ENCODE data around the gene JARID2.

DNA sequence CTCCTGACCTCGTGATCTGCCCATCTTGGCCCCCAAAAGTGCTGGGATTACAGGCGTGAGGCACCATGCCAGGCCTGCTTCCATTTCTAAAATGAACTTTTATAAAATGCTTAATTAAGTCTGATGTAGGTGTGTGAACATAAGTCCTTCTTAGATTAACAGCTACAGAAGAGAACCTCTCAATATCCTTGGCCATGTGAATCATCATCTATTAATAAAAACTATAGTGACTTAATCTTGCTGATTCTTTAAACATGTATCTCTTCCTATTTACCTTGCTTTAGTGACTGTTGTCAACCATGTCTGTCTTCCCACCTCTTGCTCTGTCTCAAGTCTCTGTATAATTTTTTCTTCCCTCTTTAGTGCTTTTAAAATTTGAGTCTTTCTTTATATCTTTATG lies 127.1 kb downstream of the JARID2 start:
- TF ChIP-seq, protein P1, sequence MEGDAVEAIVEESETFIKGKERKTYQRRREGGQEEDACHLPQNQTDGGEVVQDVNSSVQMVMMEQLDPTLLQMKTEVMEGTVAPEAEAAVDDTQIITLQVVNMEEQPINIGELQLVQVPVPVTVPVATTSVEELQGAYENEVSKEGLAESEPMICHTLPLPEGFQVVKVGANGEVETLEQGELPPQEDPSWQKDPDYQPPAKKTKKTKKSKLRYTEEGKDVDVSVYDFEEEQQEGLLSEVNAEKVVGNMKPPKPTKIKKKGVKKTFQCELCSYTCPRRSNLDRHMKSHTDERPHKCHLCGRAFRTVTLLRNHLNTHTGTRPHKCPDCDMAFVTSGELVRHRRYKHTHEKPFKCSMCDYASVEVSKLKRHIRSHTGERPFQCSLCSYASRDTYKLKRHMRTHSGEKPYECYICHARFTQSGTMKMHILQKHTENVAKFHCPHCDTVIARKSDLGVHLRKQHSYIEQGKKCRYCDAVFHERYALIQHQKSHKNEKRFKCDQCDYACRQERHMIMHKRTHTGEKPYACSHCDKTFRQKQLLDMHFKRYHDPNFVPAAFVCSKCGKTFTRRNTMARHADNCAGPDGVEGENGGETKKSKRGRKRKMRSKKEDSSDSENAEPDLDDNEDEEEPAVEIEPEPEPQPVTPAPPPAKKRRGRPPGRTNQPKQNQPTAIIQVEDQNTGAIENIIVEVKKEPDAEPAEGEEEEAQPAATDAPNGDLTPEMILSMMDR (IDR thresholded peaks at IDR 0.05; ENCODE audit: low read depth, low read length): no peak
- TF ChIP-seq POLR2A (IDR thresholded peaks at IDR 0.05; ENCODE audit: extremely low read depth, insufficient read length) (no peak), MYC (IDR thresholded peaks at IDR 0.05; ENCODE audit: low read depth, low read length) (no peak)
- TF ChIP-seq, protein P2, sequence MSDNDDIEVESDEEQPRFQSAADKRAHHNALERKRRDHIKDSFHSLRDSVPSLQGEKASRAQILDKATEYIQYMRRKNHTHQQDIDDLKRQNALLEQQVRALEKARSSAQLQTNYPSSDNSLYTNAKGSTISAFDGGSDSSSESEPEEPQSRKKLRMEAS (IDR thresholded peaks at IDR 0.05; ENCODE audit: low read depth, low read length): no peak

All from NB4 (cell line).